H1 (cell line): Measurements from ENCODE around the gene ELAVL2. TPM values are rescaled to one million over a fixed set of nuclear protein-coding genes. Genes with fewer than 3 reads are reported as not detected.

ENCODE experiments used
- CTCF ChIA-PET: fragments of 300-600 bp; sonication (Branson Sonifier 250); formaldehyde crosslinking; loops from one replicate; lab custom pipeline; 2021; ENCODE audit not compliant: partially characterized antibody; lab: Charles Lee
- POLR2A ChIA-PET: fragments of 300-600 bp; sonication (Branson Sonifier 250); formaldehyde crosslinking; loops from one replicate; lab custom pipeline; 2021; ENCODE audit warnings: inconsistent platforms; ENCODE audit not compliant: partially characterized antibody; lab: Charles Lee
- DNase-seq, 2 experiments: peaks; one replicate each; pipeline versions ENCODE4 v3.0.0 to v3.0.0-alpha.2; 2010 to 2022; ENCODE audit warnings: low spot score in 2 of 2, low read depth in 1 of 2, mixed read lengths in 1 of 2
- FAIRE-seq: peaks from 2 replicates; lab custom pipeline; 2011; peaks lifted over from hg19 to GRCh38; lab: Jason Lieb, UNC
- H2AFZ ChIP-seq: 2 replicates; pipeline ENCODE4 v1.8.1; 2012; ENCODE audit warnings: low read length, inconsistent platforms
- H2AK5ac ChIP-seq: 2 replicates; pipeline ENCODE4 v1.6.1; 2013; ENCODE audit warnings: low read depth, low read length
- H2BK120ac ChIP-seq: replicated peaks from 2 replicates; pipeline ENCODE3; 2013; ENCODE audit warnings: low read depth, low read length, inconsistent platforms
- H2BK12ac ChIP-seq: 2 replicates; pipeline ENCODE4 v1.6.1; 2013; ENCODE audit warnings: low read depth, low read length
- H2BK15ac ChIP-seq: 2 replicates; pipeline ENCODE4 v1.6.1; 2013; ENCODE audit warnings: low read length
- H2BK20ac ChIP-seq: 2 replicates; pipeline ENCODE4 v1.6.1; 2013; ENCODE audit warnings: low read length
- H2BK5ac ChIP-seq: 2 replicates; pipeline ENCODE4 v1.6.1; 2013; ENCODE audit warnings: low read depth, low read length
- H3K14ac ChIP-seq: 2 replicates; pipeline ENCODE4 v1.6.1; 2013; ENCODE audit warnings: inconsistent platforms; ENCODE audit not compliant: insufficient read length
- H3K18ac ChIP-seq: 2 replicates; pipeline ENCODE4 v1.6.1; 2013; ENCODE audit warnings: low read length; ENCODE audit errors: extremely low read depth
- H3K23ac ChIP-seq: 2 replicates; pipeline ENCODE4 v1.6.1; 2013; ENCODE audit warnings: inconsistent platforms; ENCODE audit not compliant: insufficient read length
- H3K23me2 ChIP-seq: 2 replicates; pipeline ENCODE4 v1.6.1; 2013; ENCODE audit warnings: low read depth, low read length
- H3K27ac ChIP-seq: 2 replicates; pipeline ENCODE4 v1.6.1; 2011; ENCODE audit warnings: low read depth, low read length, inconsistent platforms
- H3K27me3 ChIP-seq, 4 experiments: replicated peaks in 1 of 4; 1 replicate in 1 of 4; 2 replicates in 3 of 4; pipeline versions ENCODE4 v1.6.1 to v1.8.1; 2011 to 2013; ENCODE audit warnings: low read length in 3 of 4, mild to moderate bottlenecking in 3 of 4, inconsistent platforms in 2 of 4, mixed read lengths in 2 of 4, moderate library complexity in 1 of 4; ENCODE audit not compliant: control insufficient read depth in 3 of 4, insufficient read depth in 3 of 4; ENCODE audit errors: extremely low read depth in 1 of 4
- H3K36me3 ChIP-seq, 4 experiments: 2 replicates each; pipeline versions ENCODE4 v1.6.1 to v1.8.1; 2011 to 2013; ENCODE audit warnings: mild to moderate bottlenecking in 4 of 4, low read length in 3 of 4, moderate library complexity in 2 of 4, control low read depth in 1 of 4, inconsistent platforms in 1 of 4; ENCODE audit not compliant: insufficient read depth in 4 of 4, control insufficient read depth in 2 of 4
- H3K4ac ChIP-seq: replicated peaks from 2 replicates; pipeline ENCODE3; 2013; ENCODE audit warnings: low read length, low read depth, mixed read lengths, inconsistent platforms; ENCODE audit not compliant: insufficient read length
- H3K4me1 ChIP-seq, 4 experiments: replicated peaks in 1 of 4; 1 replicate in 1 of 4; 2 replicates in 3 of 4; pipeline versions ENCODE4 v1.6.1 to v1.8.1; 2011 to 2013; ENCODE audit warnings: low read length in 3 of 4, inconsistent platforms in 2 of 4, mixed read lengths in 1 of 4; ENCODE audit not compliant: insufficient read depth in 4 of 4, control insufficient read depth in 3 of 4
- H3K4me2 ChIP-seq, 2 experiments: 2 replicates each; pipeline versions ENCODE4 v1.6.1 to v1.8.1; 2011 to 2013; ENCODE audit warnings: low read depth in 2 of 2, low read length in 2 of 2, control low read depth in 1 of 2, inconsistent platforms in 1 of 2, mild to moderate bottlenecking in 1 of 2; ENCODE audit not compliant: insufficient read depth in 1 of 2
- H3K4me3 ChIP-seq, 4 experiments: fragments of 200-600, 300-600 bp in 1 of 4; sonication (generic), shearing (Covaris generic), sonication (Bioruptor Twin) in 1 of 4; 2 replicates each; pipeline versions ENCODE4 v1.5.1 to v1.8.1; 2011 to 2016; ENCODE audit warnings: low read length in 4 of 4, low read depth in 3 of 4, control low read depth in 2 of 4, inconsistent platforms in 2 of 4, mild to moderate bottlenecking in 2 of 4, mixed read lengths in 1 of 4, moderate library complexity in 1 of 4; ENCODE audit not compliant: insufficient read depth in 2 of 4; ENCODE audit errors: extremely low read depth in 1 of 4
- H3K56ac ChIP-seq: replicated peaks from 2 replicates; pipeline ENCODE3; 2013; ENCODE audit warnings: low read depth, mild to moderate bottlenecking, mixed read lengths, low read length, inconsistent platforms; ENCODE audit not compliant: insufficient read length
- H3K79me1 ChIP-seq: 2 replicates; pipeline ENCODE4 v1.6.1; 2013; ENCODE audit warnings: low read depth, low read length, control low read depth
- H3K79me2 ChIP-seq, 2 experiments: 2 replicates each; pipeline versions ENCODE4 v1.6.1 to v1.8.1; 2012 to 2013; ENCODE audit warnings: low read length in 2 of 2, mild to moderate bottlenecking in 2 of 2, inconsistent platforms in 1 of 2; ENCODE audit not compliant: insufficient read depth in 2 of 2, control insufficient read depth in 1 of 2
- H3K9ac ChIP-seq, 4 experiments: replicated peaks in 1 of 4; 1 replicate in 1 of 4; 2 replicates in 3 of 4; pipeline versions ENCODE4 v1.6.1 to v1.8.1; 2011 to 2013; ENCODE audit warnings: low read depth in 3 of 4, low read length in 3 of 4, control low read depth in 2 of 4, mild to moderate bottlenecking in 2 of 4, moderate library complexity in 2 of 4, inconsistent platforms in 1 of 4; ENCODE audit errors: extremely low read depth in 1 of 4
- H3K9me3 ChIP-seq, 2 experiments: 2 replicates each; pipeline versions ENCODE4 v1.6.1 to v1.8.1; 2012 to 2013; ENCODE audit warnings: mild to moderate bottlenecking in 2 of 2, moderate library complexity in 2 of 2, control low read depth in 1 of 2, inconsistent platforms in 1 of 2, low read depth in 1 of 2, low read length in 1 of 2, mixed read lengths in 1 of 2; ENCODE audit not compliant: insufficient read depth in 2 of 2
- H4K20me1 ChIP-seq, 2 experiments: replicated peaks in 1 of 2; 2 replicates each; pipeline versions ENCODE3 to v1.8.1; 2011 to 2013; ENCODE audit warnings: inconsistent platforms in 2 of 2, low read length in 2 of 2, mild to moderate bottlenecking in 1 of 2; ENCODE audit not compliant: insufficient read depth in 2 of 2, control insufficient read depth in 1 of 2
- H4K5ac ChIP-seq: 2 replicates; pipeline ENCODE4 v1.6.1; 2013; ENCODE audit warnings: low read length, low read depth, mixed read lengths, inconsistent platforms; ENCODE audit not compliant: insufficient read length
- H4K8ac ChIP-seq: 2 replicates; pipeline ENCODE4 v1.8.0; 2013; ENCODE audit warnings: mild to moderate bottlenecking, moderate library complexity, low read length, inconsistent platforms; ENCODE audit not compliant: insufficient read depth; ENCODE audit errors: extremely low read depth
- H4K91ac ChIP-seq: replicated peaks from 2 replicates; pipeline ENCODE3; 2013; ENCODE audit warnings: low read length, mixed read lengths, inconsistent platforms; ENCODE audit not compliant: insufficient read length
- E2F6 ChIP-seq: IDR thresholded peaks from 2 replicates; pipeline ENCODE4 v1.6.1; 2012; ENCODE audit warnings: inconsistent platforms
- EZH2 ChIP-seq: fragments of 200-600 bp; sonication (generic); IDR thresholded peaks from 2 replicates; pipeline ENCODE4 v1.7.1; 2012; ENCODE audit warnings: low read depth, mild to moderate bottlenecking, moderate library complexity, low read length, inconsistent platforms; ENCODE audit not compliant: severe bottlenecking
- GTF2F1 ChIP-seq: IDR thresholded peaks from 2 replicates; pipeline ENCODE4 v1.6.1; 2012; ENCODE audit warnings: low read depth, low read length, improper control_type of control experiment, borderline replicate concordance
- JUN ChIP-seq: IDR thresholded peaks from 2 replicates; pipeline ENCODE4 v1.6.1; 2011; ENCODE audit warnings: low read depth, mild to moderate bottlenecking, improper control_type of control experiment, low read length
- KDM4A ChIP-seq: IDR thresholded peaks from one replicate; pipeline ENCODE4 v1.7.1; 2012; ENCODE audit warnings: low read depth, mild to moderate bottlenecking, moderate library complexity, low read length, inconsistent platforms; ENCODE audit not compliant: severe bottlenecking
- KDM5A ChIP-seq: fragments of 200-600 bp; IDR thresholded peaks from 2 replicates; pipeline ENCODE4 v1.7.1; 2012; ENCODE audit warnings: mild to moderate bottlenecking, low read length, inconsistent platforms, mixed read lengths
- MAX ChIP-seq: IDR thresholded peaks from 2 replicates; pipeline ENCODE4 v1.6.1; 2012; ENCODE audit warnings: inconsistent platforms
- RAD21 ChIP-seq, 2 experiments: IDR thresholded peaks in 1 of 2; conservative IDR thresholded peaks in 1 of 2; 2 replicates each; pipeline ENCODE4 v1.6.1; 2011; ENCODE audit warnings: low read depth in 2 of 2, low read length in 2 of 2, improper control_type of control experiment in 1 of 2, inconsistent platforms in 1 of 2, mild to moderate bottlenecking in 1 of 2, moderate library complexity in 1 of 2
- SAP30 ChIP-seq: fragments of 300-600 bp; sonication (generic); IDR thresholded peaks from 2 replicates; pipeline ENCODE4 v1.7.1; 2012; ENCODE audit warnings: low read length, moderate library complexity, mild to moderate bottlenecking, inconsistent platforms; ENCODE audit not compliant: insufficient read depth, insufficient replicate concordance
- SIX5 ChIP-seq: IDR thresholded peaks from 2 replicates; pipeline ENCODE4 v1.6.1; 2011; ENCODE audit warnings: mild to moderate bottlenecking, low read depth, low read length
- TCF12 ChIP-seq: IDR thresholded peaks from 2 replicates; pipeline ENCODE4 v1.6.1; 2011; ENCODE audit warnings: low read depth, mild to moderate bottlenecking, low read length
- TEAD4 ChIP-seq: IDR thresholded peaks from 2 replicates; pipeline ENCODE4 v1.6.1; 2012; ENCODE audit warnings: low read depth, low read length, inconsistent platforms, mixed read lengths
- WGBS, 2 experiments: shearing (Covaris generic) in 1 of 2; methylation state at CpG; one replicate each; pipeline versions ENCODE4 v1.1.6 to v1.1.7; 2013 to 2015; ENCODE audit warnings: low lambda C conversion rate in 2 of 2, mixed read lengths in 2 of 2, inconsistent platforms in 1 of 2, low coverage in 1 of 2, missing lambda C conversion rate in 1 of 2; ENCODE audit not compliant: insufficient replicate concordance in 2 of 2, insufficient coverage in 1 of 2, insufficient read length in 1 of 2; ENCODE audit errors: extremely low coverage in 1 of 2, missing lambda C conversion rate in 1 of 2; 5-methylcytosine and 5-hydroxymethylcytosine counted together
- polyA plus RNA-seq, 7 experiments: library from polyadenylated mRNA; depleted of rRNA in 3 of 7; stranded (reverse) in 5 of 7; unstranded in 2 of 7; fragments of >200 nt in 5 of 7; fragments of 200-250 nt in 2 of 7; gene quantifications; 1 replicate in 5 of 7; 2 replicates in 1 of 7; 4 replicates in 1 of 7; pipeline versions ENCODE4 v1.2.1 to v1.2.3, GENCODE V29; 2011 to 2013; ENCODE audit warnings: missing spikeins in 2 of 7, mixed read lengths in 2 of 7
- total RNA-seq: library from RNA; stranded (reverse); fragmentation: NEBNext Ultra II Directional; extraction: Animal tissue kit (Norgen Biotek cat#: 25700); gene quantifications from 2 replicates; pipeline ENCODE4 v1.2.1, GENCODE V29; 2021

ELAVL2 gene
- total and polyA plus RNA-seq, 2 of the 8 experiments (the other 6 are each of a cell fraction or from before 2014, with no cell fraction given): 4.9 to 21.9 TPM

- Histone ChIP-seq H3K4me3 (peak overlapping the region in 3 of 4 experiments; percentile 6 to 47 (median 11); a peak in 4 of 8 replicates), H3K79me1 (no peaks in the 10 kb centered on the region; the same call in 1 of the 2 replicates), H3K27ac (peak overlapping the region; percentile 42; the same call in 1 of the 2 replicates), H4K20me1 (no peaks in the 10 kb centered on the region), H2AK5ac (no peak overlapping the region), H3K9me3 (no peaks in the 10 kb centered on the region), H3K4me2 (peak overlapping the region; percentile 60 to 63), H4K91ac (no peak overlapping the region), H3K4ac (no peak overlapping the region), H2BK20ac (no peak overlapping the region), H3K23me2 (no peaks in the 10 kb centered on the region), H3K36me3 (no peaks in the 10 kb centered on the region), H2BK15ac (no peak overlapping the region), H2BK120ac (no peak overlapping the region), H3K56ac (no peak overlapping the region), H2AFZ (no peak overlapping the region), H3K23ac (no peak overlapping the region), H3K18ac (no peak overlapping the region), H4K8ac (no peak overlapping the region), H3K79me2 (peaks cover 0 to 92% of the 10 kb centered on the region in 2 experiments; a peak in 3 of 4 replicates), H3K4me1 (peaks cover 7 to 41% (median 25%) of the 10 kb centered on the region in 4 experiments; a peak in 6 of 7 replicates), H2BK12ac (no peak overlapping the region; the same call in 1 of the 2 replicates), H3K9ac (no peak overlapping the region), H3K27me3 (no peaks in the 10 kb centered on the region), H3K14ac (no peak overlapping the region), H4K5ac (no peak overlapping the region), H2BK5ac (peak overlapping the region; percentile 84; the same call in 1 of the 2 replicates)
- no peak for FAIRE-seq
- 42% methylated on average over 2 of the region's 2 CpGs; no CpG with 5 or more reads in 1 of the 2 experiments for WGBS, 2 experiments
- ChIA-PET POLR2A (interaction anchor here (1.3 kb wide), 1 partner anchor 73 kb away, joined by 4 read pairs; no protein-coding TSS in a partner anchor), CTCF (no interaction called here)
- no peak for DNase-seq
- TF ChIP-seq EZH2: no peak
- TF ChIP-seq KDM5A: no peak
- no peak for TF ChIP-seq MAX
- TF ChIP-seq JUN: no peak
- no peak for TF ChIP-seq SIX5
- TF ChIP-seq SAP30: no peak
- no peak for TF ChIP-seq TCF12
- no peak for TF ChIP-seq GTF2F1
- no peak for TF ChIP-seq RAD21 (IDR thresholded peaks at IDR 0.05 in 1 of 2, conservative IDR thresholded peaks at IDR 0.05 in 1 of 2; ENCODE audit: low read depth in 2 of 2, low read length in 2 of 2)
- no peak for TF ChIP-seq TEAD4
- TF ChIP-seq KDM4A: no peak
- TF ChIP-seq E2F6: no peak
Measured at GRCh38 chr9:23740531-23740930, 85.5 kb downstream of the ELAVL2 start.
